GM10248 (cell line): Measurements from ENCODE around the gene TMEM59.
A peak's percentile ranks its signal among the peaks of the same experiment; 100 is the strongest.

Source experiments
- CTCF ChIA-PET: fragments of 300-600 bp; sonication (Branson Sonifier 250); formaldehyde crosslinking; extraction: SDS; loops from one replicate; lab custom pipeline; 2021; ENCODE audit warnings: antibody characterized with exemption; lab: Yijun Ruan, JAX
- POLR2A ChIA-PET: fragments of 350-650 bp; sonication (Branson Sonifier 250); formaldehyde crosslinking; extraction: SDS; loops from one replicate; lab custom pipeline; 2020; ENCODE audit warnings: antibody characterized with exemption; lab: Yijun Ruan, JAX
- DNase-seq: peaks from one replicate; pipeline ENCODE4 v3.0.0; 2012; ENCODE audit errors: extremely low spot score
- CTCF ChIP-seq: IDR thresholded peaks from 2 replicates; pipeline ENCODE4 v1.5.1; 2012; ENCODE audit warnings: mild to moderate bottlenecking, low read depth; ENCODE audit errors: extremely low read depth, missing control alignments, control extremely low read depth

The TMEM59 gene

GRCh38 chr1:54047384-54048305, 5.4 kb downstream of the TMEM59 start:
- DNase-seq, result peak; percentile 18

GRCh38 chr1:54046671-54047383, 6.2 kb downstream of the TMEM59 start:
- CTCF ChIA-PET, result interaction anchor here (2.4 kb wide), 1 partner anchor 87 kb away, joined by 7 read pairs; no protein-coding TSS in a partner anchor

More at GRCh38 chr1:54047384-54048305, 5.4 kb downstream of the TMEM59 start:
- no peak for TF ChIP-seq CTCF
- ChIA-PET POLR2A (no interaction called here), CTCF (interaction anchor here (0.9 to 2.4 kb wide), 7 partner anchors 8 to 949 kb away, joined by 3 to 16 read pairs (median 7); no protein-coding TSS in a partner anchor)

GRCh38 chr1:54045496-54045895, 7.5 kb downstream of the TMEM59 start:
- no peak for DNase-seq
- ChIA-PET CTCF (no interaction called here), POLR2A (no interaction called here)
- TF ChIP-seq CTCF, result no peak

More at GRCh38 chr1:54046671-54047383, 6.2 kb downstream of the TMEM59 start:
- DNase-seq, result no peak
- no peak for TF ChIP-seq CTCF
- POLR2A ChIA-PET, result no interaction called here

GRCh38 chr1:54041806-54042205, 11.2 kb downstream of the TMEM59 start:
- DNase-seq, result no peak
- CTCF ChIA-PET, result interaction anchor here (1.1 to 2.8 kb wide), 2 partner anchors 11 to 15 kb away, joined by 3 to 12 read pairs; partner anchors contain the start of gene TMEM59
- TF ChIP-seq CTCF, result no peak
- POLR2A ChIA-PET, result interaction anchor here (1.1 kb wide), 1 partner anchor 11 kb away, joined by 4 read pairs; the partner anchor contains the start of gene TMEM59

- ChIA-PET CTCF (interaction anchor here (0.6 kb wide), 1 partner anchor 85 kb away, joined by 3 read pairs; no protein-coding TSS in a partner anchor), POLR2A (no interaction called here)
- DNase-seq, result no peak
- no peak for TF ChIP-seq CTCF
These were observed 15.5 kb downstream of the TMEM59 start for GRCh38 chr1:54037476-54037875.

GRCh38 chr1:54028306-54029251, 24.4 kb downstream of the TMEM59 start:
- POLR2A ChIA-PET, result no interaction called here
- no peak for DNase-seq
- TF ChIP-seq CTCF, result no peak
- CTCF ChIA-PET, result interaction anchor here (1.0 to 1.3 kb wide), 3 partner anchors 12 to 194 kb away, joined by 3 to 4 read pairs (median 3); no protein-coding TSS in a partner anchor
